Endometrial microvascular endothelial cells (primary cell): ENCODE measurements around the gene ACSBG1. TPM values are rescaled to one million over a fixed set of nuclear protein-coding genes. Genes with fewer than 3 reads are reported as not detected.

Experiments used
- in situ Hi-C: cut with HindIII; loops from 2 replicates; pipeline ENCODE4 v1.10.0; 2017; ENCODE audit warnings: low sequenced_read_pairs, low pct_unique_long_range_greater_than_20kb; ENCODE audit errors: inconsistent ontology term
- total RNA-seq: library from RNA; depleted of rRNA; stranded (reverse); fragments of >200 nt; gene quantifications from one replicate; pipeline ENCODE4 v1.2.3, GENCODE V29; 2015; ENCODE audit errors: inconsistent ontology term

Gene ACSBG1
- total RNA-seq, 1 donor from 2014 or later = not detected

DNA sequence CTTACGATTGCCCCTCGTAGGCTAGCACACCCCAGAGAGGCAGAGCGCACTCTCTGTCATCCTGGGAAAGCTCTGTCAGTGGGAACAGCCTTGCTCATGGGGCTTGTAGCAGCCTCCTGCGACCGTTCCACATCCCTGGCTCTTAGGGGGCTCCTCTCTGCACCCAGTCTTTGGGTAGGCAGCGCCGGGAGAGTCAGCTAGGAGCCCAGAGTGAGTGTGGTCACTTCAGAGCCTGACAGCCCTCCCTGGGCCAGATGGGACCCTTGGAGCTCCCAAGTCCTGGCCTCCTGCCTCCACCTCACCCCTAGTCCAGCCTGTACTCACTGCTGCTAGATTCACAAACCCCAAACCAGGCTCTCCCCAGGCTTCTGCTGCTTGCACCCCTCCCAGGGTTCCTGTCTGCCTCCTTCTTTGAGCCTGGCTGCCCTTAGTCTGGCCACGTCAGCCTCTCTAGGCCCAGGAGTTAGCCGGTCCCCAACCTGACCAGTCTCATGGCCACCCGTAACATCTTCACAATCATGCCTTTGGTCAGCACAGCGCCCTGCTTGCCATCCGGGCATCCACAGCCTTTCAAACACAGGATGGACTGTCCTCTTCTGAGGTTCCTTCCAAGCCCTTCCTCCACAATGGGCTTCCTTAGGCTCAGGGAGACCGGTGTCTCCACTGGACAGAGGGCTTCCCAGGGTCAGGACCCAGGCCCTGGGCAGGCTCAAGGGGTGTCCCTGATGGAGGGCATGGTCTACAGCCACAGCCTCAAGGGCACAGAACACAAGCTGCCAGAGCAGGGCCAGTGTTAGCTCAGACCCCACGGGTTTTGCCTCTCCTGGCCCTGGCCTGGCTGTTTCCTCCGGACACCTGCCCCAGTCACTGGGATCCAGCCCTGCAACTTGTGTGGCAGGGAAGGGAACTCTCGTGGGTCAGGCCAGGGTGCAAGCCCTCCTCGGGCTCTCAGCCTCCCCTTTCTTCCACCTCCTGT is 4.6 kb downstream of the ACSBG1 start:
- in situ Hi-C loops = no loop called here

GRCh38 chr15:78228356-78228996 is 5.9 kb downstream of the ACSBG1 start:
- in situ Hi-C loops = no loop called here

DNA sequence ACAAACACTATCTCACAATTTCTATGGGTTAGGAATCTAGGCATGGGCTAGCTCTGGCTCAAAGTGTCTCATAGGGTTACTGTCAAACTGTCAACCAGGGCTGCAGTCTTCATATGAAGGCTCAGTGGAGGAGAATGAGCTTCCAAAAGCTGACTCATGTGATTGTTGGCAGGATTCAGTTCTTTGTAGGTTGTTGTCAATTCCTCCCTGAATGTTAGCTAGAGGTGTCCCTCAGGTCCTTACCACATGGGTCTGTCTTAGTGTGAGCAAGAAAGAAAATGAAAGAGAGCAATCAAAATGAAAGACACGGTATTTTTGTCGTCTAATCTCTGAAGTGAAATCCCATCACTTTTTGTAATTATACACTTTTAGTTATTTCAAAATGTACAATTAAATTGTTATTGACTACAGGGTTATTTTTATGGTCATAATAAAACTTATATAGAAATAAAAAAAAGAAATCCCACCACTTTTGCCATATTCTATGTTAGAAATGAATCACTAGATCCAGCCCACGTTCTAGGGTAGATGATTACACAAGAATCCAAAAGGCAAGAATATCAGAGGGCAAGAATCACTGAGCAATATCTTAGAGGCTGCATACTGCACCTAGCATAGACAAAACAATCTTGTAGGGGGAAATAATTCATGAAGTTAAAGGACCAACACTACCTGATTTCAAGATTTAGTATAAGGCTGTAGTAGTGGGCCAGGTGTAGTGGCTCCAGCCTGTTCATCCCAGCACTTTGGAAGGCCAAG is 8.4 kb downstream of the ACSBG1 start:
- in situ Hi-C loops = no loop called here

- in situ Hi-C loops = no loop called here
These were observed 10.3 kb downstream of the ACSBG1 start for GRCh38 chr15:78224023-78224411.

DNA sequence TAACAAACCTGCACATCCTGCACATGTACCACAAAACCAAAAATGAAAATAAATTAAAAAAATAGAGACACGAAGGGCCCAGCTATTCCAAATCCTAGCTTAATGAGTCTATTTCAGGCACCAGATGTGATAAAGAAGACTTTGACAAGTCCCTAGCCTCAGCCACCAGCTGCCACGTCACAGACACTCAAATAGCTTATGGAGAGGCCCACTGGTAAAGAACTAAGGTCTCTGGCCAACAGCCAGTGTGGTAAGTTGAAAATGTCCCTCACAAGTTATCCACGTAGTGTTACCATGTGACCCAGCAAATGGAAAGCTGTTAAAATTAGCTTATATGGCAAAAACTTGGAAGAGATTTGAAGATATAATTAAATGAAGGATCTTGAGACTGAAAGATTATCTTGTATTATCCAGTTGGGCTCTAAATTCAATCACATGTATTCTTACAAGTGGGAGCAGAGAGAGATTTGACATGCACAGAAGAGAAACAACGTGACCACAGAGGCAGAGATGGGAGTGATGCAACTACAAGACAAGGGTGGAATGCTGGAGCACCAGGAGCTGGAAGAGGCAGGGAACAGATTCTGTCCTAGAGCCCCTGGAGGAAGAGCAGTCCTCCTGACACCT is 10.9 kb downstream of the ACSBG1 start:
- in situ Hi-C loops = no loop called here

DNA sequence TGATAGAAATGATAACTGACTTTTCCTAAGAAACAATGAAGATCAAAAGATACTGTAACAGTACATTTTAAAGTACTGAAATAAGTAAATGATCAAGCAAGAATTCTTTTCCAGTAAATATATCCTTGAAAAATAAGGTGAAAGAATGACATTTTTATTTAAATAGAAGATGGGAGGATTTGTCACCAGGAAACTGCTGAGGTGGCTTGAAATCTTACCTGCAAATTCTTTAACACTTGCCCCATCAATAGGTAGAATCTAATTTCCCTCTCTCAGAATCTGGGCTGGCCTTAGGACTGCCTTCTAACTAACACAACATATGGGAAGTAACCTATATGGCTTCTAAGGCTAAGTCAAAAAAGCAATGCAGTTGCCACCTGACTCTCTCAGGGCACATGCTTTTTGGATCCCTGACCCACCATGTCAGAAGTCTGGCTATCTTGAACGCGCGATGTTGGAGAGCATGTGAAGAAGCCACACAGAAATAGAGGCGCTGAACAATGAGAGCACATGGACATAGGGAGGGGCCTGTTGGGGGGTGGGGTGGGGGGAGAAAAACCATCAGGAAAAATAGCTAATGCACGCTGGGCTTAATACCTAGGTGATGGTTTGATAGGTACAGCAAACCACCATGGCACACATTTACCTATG is 11.5 kb downstream of the ACSBG1 start:
- in situ Hi-C loops = no loop called here

DNA sequence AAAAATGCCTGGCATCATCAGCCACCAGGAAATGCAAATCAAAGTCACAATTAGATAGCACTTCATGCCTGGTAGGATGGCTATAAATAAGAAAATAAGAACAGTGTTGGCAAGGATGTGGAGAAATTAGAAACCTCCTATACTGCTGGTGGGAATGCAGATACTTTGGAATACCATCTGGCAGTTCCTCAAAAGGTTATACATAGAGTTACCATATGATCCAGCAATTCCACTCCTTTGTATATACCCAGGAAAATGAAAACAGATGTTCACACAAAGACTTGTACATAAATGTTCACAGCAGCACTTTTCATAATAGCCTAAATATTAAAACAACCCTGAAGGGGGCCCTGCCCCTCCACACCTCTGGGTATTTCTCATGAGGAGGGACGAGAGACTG is 13.7 kb downstream of the ACSBG1 start:
- in situ Hi-C loops = no loop called here

GRCh38 chr15:78216276-78217104 is 17.9 kb downstream of the ACSBG1 start:
- in situ Hi-C loops = no loop called here

- in situ Hi-C loops = no loop called here
These were observed 20.4 kb downstream of the ACSBG1 start for GRCh38 chr15:78213956-78214355.

GRCh38 chr15:78213425-78213750 is 21.0 kb downstream of the ACSBG1 start:
- in situ Hi-C loops = no loop called here

- in situ Hi-C loops = no loop called here
These were observed 21.6 kb downstream of the ACSBG1 start for GRCh38 chr15:78212546-78213424.

GRCh38 chr15:78212008-78212407 is 22.4 kb downstream of the ACSBG1 start:
- in situ Hi-C loops = no loop called here

- in situ Hi-C loops = no loop called here
These were observed 23.0 kb downstream of the ACSBG1 start for GRCh38 chr15:78211189-78211921.

DNA sequence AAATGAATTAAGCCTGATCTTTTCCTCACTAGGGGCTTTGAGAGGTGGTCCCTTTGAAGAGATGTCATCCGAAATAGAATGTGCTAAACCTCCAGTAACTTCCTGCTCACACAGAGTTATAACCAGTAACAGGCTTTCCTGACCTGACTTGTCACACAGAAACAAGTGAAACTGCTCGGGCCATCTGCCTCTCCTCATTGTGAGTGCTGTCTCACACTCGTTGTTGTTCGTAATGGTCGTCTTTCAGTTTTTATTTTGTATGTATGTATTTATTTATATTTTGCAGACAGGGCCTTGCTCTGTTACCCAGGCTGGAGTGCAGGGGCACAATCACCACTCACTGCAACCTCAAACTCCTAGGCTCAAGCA is 24.0 kb downstream of the ACSBG1 start:
- in situ Hi-C loops = no loop called here

DNA sequence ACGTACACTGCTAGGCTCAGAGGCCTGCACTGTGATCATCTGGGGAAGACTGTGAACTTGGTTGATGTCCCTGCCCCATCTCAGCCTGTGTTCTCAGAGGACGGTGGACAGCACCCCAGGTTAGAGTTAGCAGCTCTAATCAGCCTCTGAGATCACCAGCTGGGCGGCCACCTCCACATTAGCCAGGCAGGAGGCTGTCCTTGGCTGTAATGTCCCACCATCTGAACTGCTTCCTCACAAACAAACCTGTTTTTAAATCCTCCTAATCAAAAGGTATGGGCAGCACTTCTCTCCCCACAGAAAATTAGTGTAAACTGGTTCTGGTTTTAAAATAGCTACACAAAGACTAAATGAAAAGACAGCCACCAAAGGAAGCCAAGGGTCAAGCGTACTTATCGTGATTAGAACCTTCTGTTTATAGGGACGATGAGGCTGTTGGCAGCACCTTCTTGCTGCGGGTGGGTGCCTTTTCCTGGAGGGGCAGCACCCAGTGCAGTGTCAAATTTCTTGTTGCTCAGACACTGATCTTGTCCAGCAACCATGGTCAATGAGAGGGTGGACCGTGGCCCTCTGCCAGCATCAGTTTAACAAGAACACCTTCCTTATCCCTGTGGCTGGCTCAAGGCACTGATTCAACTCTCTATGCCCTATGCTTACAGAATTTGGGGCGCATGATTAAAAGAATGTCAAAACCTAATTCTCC is 24.6 kb downstream of the ACSBG1 start:
- in situ Hi-C loops = no loop called here
